Measurements from ENCODE around the gene TOPAZ1. TPM values are rescaled to one million over a fixed set of nuclear protein-coding genes. Genes with fewer than 3 reads are reported as not detected.

Gene TOPAZ1
- not detected for polyA plus RNA-seq (2013, experiment 1 of 2)
- polyA plus RNA-seq (2013, experiment 2 of 2): not detected

DNA sequence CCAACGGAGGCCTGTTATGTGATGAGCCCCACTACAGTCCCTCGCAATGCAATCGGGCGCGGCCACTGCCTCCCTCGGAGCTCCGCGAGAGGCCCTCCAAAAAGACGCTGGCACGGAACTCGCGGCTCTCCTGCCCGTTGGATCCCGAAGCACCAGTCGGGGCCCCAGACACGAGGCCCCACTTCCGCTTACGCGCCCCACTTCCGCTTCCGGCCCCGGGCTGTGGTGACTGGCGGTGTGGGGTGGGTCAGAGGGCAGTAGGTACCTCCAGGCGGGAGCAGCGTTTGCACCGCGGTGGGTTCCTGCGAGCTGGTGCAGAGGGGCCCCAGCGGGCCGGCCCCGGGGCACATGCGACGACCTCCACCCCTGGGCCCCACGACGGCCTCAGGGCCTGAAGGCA lies at the start of gene TOPAZ1:
TSS of gene TOPAZ1 (plus strand) at position 181 of the 400 bp plus-strand sequence. CDS start at position 349, 168 bp downstream.
- no peak within 1 kb of the TSS for H2BK15ac ChIP-seq (ENCODE audit: low read depth, poor library complexity, severe bottlenecking)
- H3K9me3 ChIP-seq (ENCODE audit: control insufficient read depth, low read length): peaks cover 5% of the 10 kb centered on the region
- H4K91ac ChIP-seq (ENCODE audit: low read length): no peak within 1 kb of the TSS
- H3K4me3 ChIP-seq (ENCODE audit: insufficient read depth in 1 of 2, low read depth in 1 of 2, low read length in 2 of 2): no peak within 1 kb of the TSS
- no peak within 1 kb of the TSS for H4K8ac ChIP-seq (ENCODE audit: low read length)
- peaks cover 0 to 21% of the 10 kb centered on the region in 2 experiments for H3K27me3 ChIP-seq (ENCODE audit: control insufficient read depth in 1 of 2, insufficient read depth in 1 of 2, low read length in 2 of 2)
- peaks cover 6% of the 10 kb centered on the region for H3K4me1 ChIP-seq (ENCODE audit: control insufficient read depth, insufficient read depth, low read depth, low read length)
- no peaks in the 10 kb centered on the region for H3K36me3 ChIP-seq (ENCODE audit: control insufficient read depth in 1 of 2, insufficient read depth in 2 of 2, low read depth in 1 of 2, low read length in 2 of 2)
- H3K27ac ChIP-seq (ENCODE audit: low read length, poor library complexity, severe bottlenecking): no peak within 1 kb of the TSS
- H2AFZ ChIP-seq (ENCODE audit: low read depth, low read length): no peak within 1 kb of the TSS
- H2BK12ac ChIP-seq (ENCODE audit: low read length in 2 of 2): no peak within 1 kb of the TSS
- H3K4ac ChIP-seq (ENCODE audit: low read depth in 1 of 2, low read length in 2 of 2): no peak within 1 kb of the TSS
- no peak for DNase-seq
- no peak within 1 kb of the TSS for H3K23ac ChIP-seq (ENCODE audit: low read length in 2 of 2)
- no peaks in the 10 kb centered on the region for H3K79me1 ChIP-seq (replicated peaks; ENCODE audit: low read length, poor library complexity, severe bottlenecking)
- H2BK120ac ChIP-seq (ENCODE audit: low read depth, low read length): no peak within 1 kb of the TSS
- no peak within 1 kb of the TSS for H3K14ac ChIP-seq (ENCODE audit: low read length in 2 of 2)
- H3K9ac ChIP-seq (ENCODE audit: low read length): no peak within 1 kb of the TSS
- no peak within 1 kb of the TSS for H3K18ac ChIP-seq (ENCODE audit: low read depth in 1 of 2, low read length in 2 of 2)
- peak within 1 kb of the TSS; percentile 87 for H2AK5ac ChIP-seq (ENCODE audit: low read length, severe bottlenecking)
- H2BK5ac ChIP-seq (ENCODE audit: low read depth, low read length, poor library complexity, severe bottlenecking): no peak within 1 kb of the TSS
- 97% methylated on average over 24 of the region's 35 CpGs for WGBS
- no peak within 1 kb of the TSS for H3K4me2 ChIP-seq (ENCODE audit: low read length, poor library complexity, severe bottlenecking)

DNA sequence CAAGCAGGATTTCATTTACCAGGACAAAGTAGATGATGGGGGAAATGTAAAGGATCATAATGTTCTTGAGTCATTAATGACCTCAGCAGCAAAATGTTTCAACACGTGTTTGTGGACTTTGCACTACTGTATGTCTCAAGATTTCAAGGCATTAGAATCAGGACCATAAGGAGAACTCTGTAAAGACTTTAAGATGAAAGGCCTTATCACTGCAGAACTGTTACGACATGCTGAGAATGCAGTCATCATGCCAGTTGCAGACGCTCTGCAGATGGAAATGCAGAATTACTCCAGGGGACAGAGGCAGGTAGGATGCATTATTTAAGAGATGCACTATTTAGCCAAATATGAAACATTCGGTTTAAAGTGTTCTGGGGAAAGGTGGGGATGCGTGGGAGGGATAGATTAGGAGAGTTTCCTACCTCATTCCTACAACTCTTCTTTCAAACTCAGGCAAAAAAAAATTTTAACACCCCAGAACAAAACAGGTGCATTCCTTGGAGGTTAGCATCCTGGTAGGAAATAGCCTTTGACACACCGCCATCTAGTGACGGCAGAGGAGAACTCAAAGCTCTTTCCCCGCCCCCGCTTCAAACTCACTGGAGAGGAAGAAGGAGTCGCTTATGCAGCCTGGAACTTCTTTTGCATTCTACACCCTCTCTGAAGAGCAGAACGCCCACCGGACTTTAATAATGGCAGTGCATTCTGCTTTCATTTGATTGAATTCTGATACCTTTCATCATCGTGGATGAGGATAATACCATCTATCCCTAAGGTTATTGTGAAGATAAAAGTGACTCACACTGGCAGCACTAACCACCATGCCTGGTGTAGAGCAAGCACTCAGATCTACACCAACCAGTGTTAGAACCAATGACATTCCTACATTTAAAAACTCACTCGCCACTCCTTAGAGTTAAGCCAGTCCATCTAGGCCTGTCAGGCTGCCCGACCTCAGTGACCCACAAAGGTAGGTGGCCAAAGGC lies 43.1 kb upstream of the TOPAZ1 start:
- Histone ChIP-seq H3K27me3 (ENCODE audit: control insufficient read depth in 1 of 2, insufficient read depth in 1 of 2, low read length in 2 of 2) (peaks cover 20 to 27% of the 10 kb centered on the region in 2 experiments), H3K4ac (ENCODE audit: low read depth in 1 of 2, low read length in 2 of 2) (no peak overlapping the region), H3K14ac (ENCODE audit: low read length in 2 of 2) (no peak overlapping the region), H4K8ac (ENCODE audit: low read length) (no peak overlapping the region), H2AK5ac (ENCODE audit: low read length, severe bottlenecking) (no peak overlapping the region), H2BK12ac (ENCODE audit: low read length in 2 of 2) (no peak overlapping the region), H2AFZ (ENCODE audit: low read depth, low read length) (no peak overlapping the region), H3K9me3 (ENCODE audit: control insufficient read depth, low read length) (no peaks in the 10 kb centered on the region), H3K27ac (ENCODE audit: low read length, poor library complexity, severe bottlenecking) (no peak overlapping the region), H2BK15ac (ENCODE audit: low read depth, poor library complexity, severe bottlenecking) (no peak overlapping the region), H3K36me3 (ENCODE audit: control insufficient read depth in 1 of 2, insufficient read depth in 2 of 2, low read depth in 1 of 2, low read length in 2 of 2) (no peaks in the 10 kb centered on the region), H3K4me3 (ENCODE audit: insufficient read depth in 1 of 2, low read depth in 1 of 2, low read length in 2 of 2) (peak overlapping the region in 1 of 2 experiments; percentile 54), H3K9ac (ENCODE audit: low read length) (no peak overlapping the region), H3K18ac (ENCODE audit: low read depth in 1 of 2, low read length in 2 of 2) (no peak overlapping the region), H3K79me1 (replicated peaks; ENCODE audit: low read length, poor library complexity, severe bottlenecking) (no peaks in the 10 kb centered on the region), H2BK120ac (ENCODE audit: low read depth, low read length) (no peak overlapping the region), H3K4me1 (ENCODE audit: control insufficient read depth, insufficient read depth, low read depth, low read length) (no peaks in the 10 kb centered on the region), H4K91ac (ENCODE audit: low read length) (no peak overlapping the region), H3K4me2 (ENCODE audit: low read length, poor library complexity, severe bottlenecking) (no peak overlapping the region), H2BK5ac (ENCODE audit: low read depth, low read length, poor library complexity, severe bottlenecking) (no peak overlapping the region), H3K23ac (ENCODE audit: low read length in 2 of 2) (no peak overlapping the region)
- WGBS: 21% methylated on average over 9 of the region's 15 CpGs
- DNase-seq: peak; percentile 72

DNA sequence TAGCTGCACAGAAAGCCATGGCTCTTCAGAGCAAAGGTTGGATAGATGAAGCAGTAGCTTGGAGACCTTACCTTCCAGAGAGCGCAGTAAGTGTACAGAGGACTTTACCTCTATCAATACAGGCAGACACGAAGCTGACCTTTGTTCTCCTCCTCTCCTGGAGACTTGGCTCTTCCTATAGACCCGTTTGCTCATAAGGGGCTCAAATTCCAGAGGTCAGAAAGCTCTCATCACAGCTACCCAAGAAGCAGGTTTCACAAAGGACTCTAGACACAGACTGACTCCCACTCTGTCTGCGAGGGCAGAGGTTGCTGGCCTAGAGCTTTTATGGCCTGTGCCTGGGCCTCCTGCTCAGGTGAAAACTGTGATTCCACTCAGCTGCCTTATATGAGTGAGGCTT lies 35.4 kb upstream of the TOPAZ1 start:
- peaks cover 17 to 69% of the 10 kb centered on the region in 2 experiments for H3K27me3 ChIP-seq (ENCODE audit: control insufficient read depth in 1 of 2, insufficient read depth in 1 of 2, low read length in 2 of 2)
- no peak overlapping the region for H2BK5ac ChIP-seq (ENCODE audit: low read depth, low read length, poor library complexity, severe bottlenecking)
- H4K8ac ChIP-seq (ENCODE audit: low read length): no peak overlapping the region
- no peaks in the 10 kb centered on the region for H3K79me1 ChIP-seq (replicated peaks; ENCODE audit: low read length, poor library complexity, severe bottlenecking)
- no peak overlapping the region for H2AFZ ChIP-seq (ENCODE audit: low read depth, low read length)
- no peaks in the 10 kb centered on the region for H3K36me3 ChIP-seq (ENCODE audit: control insufficient read depth in 1 of 2, insufficient read depth in 2 of 2, low read depth in 1 of 2, low read length in 2 of 2)
- no peak overlapping the region for H4K91ac ChIP-seq (ENCODE audit: low read length)
- H3K4me2 ChIP-seq (ENCODE audit: low read length, poor library complexity, severe bottlenecking): no peak overlapping the region
- H3K4me3 ChIP-seq (ENCODE audit: insufficient read depth in 1 of 2, low read depth in 1 of 2, low read length in 2 of 2): no peak overlapping the region
- no peak overlapping the region for H2BK12ac ChIP-seq (ENCODE audit: low read length in 2 of 2)
- H3K4ac ChIP-seq (ENCODE audit: low read depth in 1 of 2, low read length in 2 of 2): no peak overlapping the region
- DNase-seq: no peak
- no peak overlapping the region for H3K23ac ChIP-seq (ENCODE audit: low read length in 2 of 2)
- H2BK15ac ChIP-seq (ENCODE audit: low read depth, poor library complexity, severe bottlenecking): no peak overlapping the region
- H3K4me1 ChIP-seq (ENCODE audit: control insufficient read depth, insufficient read depth, low read depth, low read length): no peaks in the 10 kb centered on the region
- H2BK120ac ChIP-seq (ENCODE audit: low read depth, low read length): no peak overlapping the region
- no peak overlapping the region for H2AK5ac ChIP-seq (ENCODE audit: low read length, severe bottlenecking)
- H3K9ac ChIP-seq (ENCODE audit: low read length): no peak overlapping the region
- H3K9me3 ChIP-seq (ENCODE audit: control insufficient read depth, low read length): no peaks in the 10 kb centered on the region
- H3K14ac ChIP-seq (ENCODE audit: low read length in 2 of 2): no peak overlapping the region
- 75% methylated on average over 4 of the region's 4 CpGs for WGBS
- H3K27ac ChIP-seq (ENCODE audit: low read length, poor library complexity, severe bottlenecking): no peak overlapping the region
- no peak overlapping the region for H3K18ac ChIP-seq (ENCODE audit: low read depth in 1 of 2, low read length in 2 of 2)

DNA sequence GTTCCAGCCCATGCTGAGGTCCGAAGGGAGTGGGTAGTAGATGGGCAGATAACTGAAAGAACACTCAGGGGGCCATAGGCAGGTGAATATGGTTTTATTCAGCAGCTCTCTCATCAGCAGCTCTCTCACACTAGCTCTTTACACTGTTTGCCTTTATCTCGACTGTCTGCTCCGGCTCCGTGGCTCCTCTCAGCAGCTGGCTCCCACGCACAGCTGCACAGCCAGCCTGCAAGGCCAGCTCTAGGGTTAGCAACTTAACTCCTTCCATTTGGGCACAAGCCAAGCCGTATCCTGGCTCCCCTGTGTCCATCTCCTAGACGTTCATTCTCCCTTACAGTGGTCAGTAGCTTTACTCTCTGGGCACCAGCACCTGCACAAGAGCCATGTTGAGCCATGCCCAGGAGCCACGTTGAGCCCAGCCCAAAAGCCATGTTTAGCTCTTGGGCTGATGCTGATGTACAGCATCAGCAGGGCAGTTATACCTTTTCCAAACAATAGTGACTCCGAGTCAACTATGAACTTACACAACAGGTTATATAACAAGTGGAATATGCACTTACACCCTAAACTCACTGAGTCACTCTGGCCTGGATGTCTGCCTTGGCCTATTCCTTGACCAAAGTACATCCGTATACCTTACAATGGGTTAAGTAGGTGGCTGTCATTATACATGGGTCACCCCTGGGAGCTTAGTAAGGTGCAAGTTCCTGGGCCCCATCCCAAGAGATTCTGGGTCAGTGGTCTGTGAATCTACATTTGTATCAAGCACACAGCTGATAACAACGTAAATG lies 34.6 kb upstream of the TOPAZ1 start:
- Histone ChIP-seq H2BK5ac (ENCODE audit: low read depth, low read length, poor library complexity, severe bottlenecking) (no peak overlapping the region), H2BK15ac (ENCODE audit: low read depth, poor library complexity, severe bottlenecking) (no peak overlapping the region), H4K91ac (ENCODE audit: low read length) (no peak overlapping the region), H2BK120ac (ENCODE audit: low read depth, low read length) (no peak overlapping the region), H3K4me2 (ENCODE audit: low read length, poor library complexity, severe bottlenecking) (no peak overlapping the region), H3K36me3 (ENCODE audit: control insufficient read depth in 1 of 2, insufficient read depth in 2 of 2, low read depth in 1 of 2, low read length in 2 of 2) (no peaks in the 10 kb centered on the region), H3K4ac (ENCODE audit: low read depth in 1 of 2, low read length in 2 of 2) (no peak overlapping the region), H3K14ac (ENCODE audit: low read length in 2 of 2) (no peak overlapping the region), H3K18ac (ENCODE audit: low read depth in 1 of 2, low read length in 2 of 2) (no peak overlapping the region), H3K9ac (ENCODE audit: low read length) (no peak overlapping the region), H3K4me3 (ENCODE audit: insufficient read depth in 1 of 2, low read depth in 1 of 2, low read length in 2 of 2) (no peak overlapping the region), H3K27ac (ENCODE audit: low read length, poor library complexity, severe bottlenecking) (no peak overlapping the region), H2BK12ac (ENCODE audit: low read length in 2 of 2) (no peak overlapping the region), H2AFZ (ENCODE audit: low read depth, low read length) (no peak overlapping the region), H3K4me1 (ENCODE audit: control insufficient read depth, insufficient read depth, low read depth, low read length) (no peaks in the 10 kb centered on the region), H3K23ac (ENCODE audit: low read length in 2 of 2) (no peak overlapping the region), H3K79me1 (replicated peaks; ENCODE audit: low read length, poor library complexity, severe bottlenecking) (no peaks in the 10 kb centered on the region), H4K8ac (ENCODE audit: low read length) (no peak overlapping the region), H2AK5ac (ENCODE audit: low read length, severe bottlenecking) (no peak overlapping the region), H3K9me3 (ENCODE audit: control insufficient read depth, low read length) (no peaks in the 10 kb centered on the region), H3K27me3 (ENCODE audit: control insufficient read depth in 1 of 2, insufficient read depth in 1 of 2, low read length in 2 of 2) (peaks cover 13 to 66% of the 10 kb centered on the region in 2 experiments)
- WGBS: 81% methylated on average over 10 of the region's 11 CpGs
- no peak for DNase-seq
